Testis (tissue), 3 donors: Measurements from ENCODE around the gene ACVR2B. TPM values are rescaled to one million over a fixed set of nuclear protein-coding genes. Genes with fewer than 3 reads are reported as not detected.

Experiments
- DNase-seq: peaks from one replicate; pipeline ENCODE4 v3.0.0-alpha.2; 2019
- H3K27ac ChIP-seq, 2 donors: fragments of 200-600 bp; sonication (generic); one replicate each; pipeline ENCODE4 v1.5.1; 2019
- H3K27me3 ChIP-seq: fragments of 200-600 bp; sonication (generic); one replicate; pipeline ENCODE4 v1.5.1; 2019
- H3K36me3 ChIP-seq: fragments of 200-600 bp; sonication (generic); one replicate; pipeline ENCODE4 v1.5.1; 2017; ENCODE audit warnings: low read depth; ENCODE audit errors: missing control alignments
- H3K4me1 ChIP-seq: fragments of 200-600 bp; sonication (generic); one replicate; pipeline ENCODE4 v1.5.1; 2019
- H3K4me3 ChIP-seq, 2 donors: fragments of 200-600 bp; sonication (generic); one replicate each; pipeline ENCODE4 v1.5.1; 2017 to 2019
- H3K9me3 ChIP-seq: fragments of 200-600 bp; sonication (generic); one replicate; pipeline ENCODE4 v1.5.1; 2017
- POLR2A ChIP-seq: fragments of 450-650 bp; IDR thresholded peaks from one replicate; pipeline ENCODE4 v1.6.1; 2017; ENCODE audit warnings: antibody characterized with exemption, mild to moderate bottlenecking, moderate library complexity
- WGBS, 2 donors: methylation state at CpG; one replicate each; pipeline ENCODE4 v1.1.5; 2018; 5-methylcytosine and 5-hydroxymethylcytosine counted together
- intact Hi-C: fragments of 100-400 bp; cut with DNase I; formaldehyde crosslinking; loops from one replicate; pipeline ENCODE4 v1.15.1; 2023; ENCODE audit warnings: low total_unique reads
- polyA plus RNA-seq: library from polyadenylated mRNA; stranded (reverse); fragments of 350-450 nt; fragmentation: Illumina TruSeq; extraction: RNeasy Lipid Tissue Mini Kit (QIAGEN cat#74804); gene quantifications from one replicate; pipeline ENCODE4 v1.2.3, GENCODE V29; 2014; ENCODE audit warnings: low read depth, low replicate concordance; ENCODE audit not compliant: insufficient read depth
- total RNA-seq, 2 donors: library from RNA; depleted of rRNA; stranded (reverse); fragments of >200 nt; gene quantifications; one replicate each; pipeline ENCODE4 v1.2.3, GENCODE V29; 2016
- TF ChIP-seq, protein P1 (sequence below), 3 experiments: fragments of 450-650 bp in 2 of 3; fragments of 200-600 bp in 1 of 3; sonication (generic) in 1 of 3; IDR thresholded peaks; one replicate each; pipeline ENCODE4 v1.5.1; 2016 to 2019; ENCODE audit warnings: antibody characterized with exemption in 3 of 3, mild to moderate bottlenecking in 2 of 3, moderate library complexity in 1 of 3

The ACVR2B gene
- total and polyA plus RNA-seq, 3 donors from 2014 or later, result 7.3 to 24.2 (median 22.9) TPM

DNA sequence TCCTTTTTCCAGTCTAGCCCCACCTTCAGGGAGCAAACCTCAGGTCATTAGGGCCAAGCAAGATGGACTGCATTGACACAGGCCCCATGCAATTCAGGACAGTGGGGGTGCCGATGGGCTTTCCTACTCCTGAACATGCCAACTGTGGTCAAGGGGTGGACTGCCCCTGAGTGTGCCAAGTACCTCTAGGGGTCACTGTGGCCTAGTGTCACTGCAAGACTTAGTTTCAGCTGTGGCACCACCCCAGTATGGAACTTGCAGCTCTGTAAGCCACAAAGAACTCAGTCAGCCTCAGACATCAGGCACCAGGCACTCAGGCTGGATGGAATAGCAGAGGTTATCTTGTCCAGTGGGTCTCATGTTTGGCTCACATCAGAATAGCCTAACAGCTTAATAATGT, 74.8 kb downstream of the ACVR2B start:
- TF ChIP-seq, protein P1, sequence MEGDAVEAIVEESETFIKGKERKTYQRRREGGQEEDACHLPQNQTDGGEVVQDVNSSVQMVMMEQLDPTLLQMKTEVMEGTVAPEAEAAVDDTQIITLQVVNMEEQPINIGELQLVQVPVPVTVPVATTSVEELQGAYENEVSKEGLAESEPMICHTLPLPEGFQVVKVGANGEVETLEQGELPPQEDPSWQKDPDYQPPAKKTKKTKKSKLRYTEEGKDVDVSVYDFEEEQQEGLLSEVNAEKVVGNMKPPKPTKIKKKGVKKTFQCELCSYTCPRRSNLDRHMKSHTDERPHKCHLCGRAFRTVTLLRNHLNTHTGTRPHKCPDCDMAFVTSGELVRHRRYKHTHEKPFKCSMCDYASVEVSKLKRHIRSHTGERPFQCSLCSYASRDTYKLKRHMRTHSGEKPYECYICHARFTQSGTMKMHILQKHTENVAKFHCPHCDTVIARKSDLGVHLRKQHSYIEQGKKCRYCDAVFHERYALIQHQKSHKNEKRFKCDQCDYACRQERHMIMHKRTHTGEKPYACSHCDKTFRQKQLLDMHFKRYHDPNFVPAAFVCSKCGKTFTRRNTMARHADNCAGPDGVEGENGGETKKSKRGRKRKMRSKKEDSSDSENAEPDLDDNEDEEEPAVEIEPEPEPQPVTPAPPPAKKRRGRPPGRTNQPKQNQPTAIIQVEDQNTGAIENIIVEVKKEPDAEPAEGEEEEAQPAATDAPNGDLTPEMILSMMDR (IDR thresholded peaks at IDR 0.05), result no peak
- no peak for TF ChIP-seq POLR2A
- WGBS, 2 donors, result 82% methylated on average over 1 of the region's 1 CpG; no CpG with 5 or more reads in 1 of the 2 donors

DNA sequence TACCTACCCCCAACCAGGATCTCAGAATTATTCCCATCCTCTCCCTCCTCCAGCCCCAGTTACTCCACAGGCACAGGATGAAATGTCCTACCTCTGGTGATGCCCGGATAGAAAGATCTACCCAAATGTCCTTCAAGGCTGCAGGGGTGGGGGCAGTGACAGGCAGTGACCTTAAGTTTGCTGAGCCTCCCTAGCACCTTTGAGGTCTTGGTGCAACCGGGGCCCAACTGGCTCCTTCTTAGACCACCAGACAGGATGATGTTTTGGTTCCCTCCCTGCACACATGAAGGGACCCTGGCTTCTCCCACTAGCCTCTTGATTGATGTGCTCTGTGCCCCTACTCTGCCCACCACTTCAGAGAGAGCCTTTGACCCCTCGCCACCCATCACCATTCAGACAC, 78.8 kb downstream of the ACVR2B start:
- TF ChIP-seq POLR2A, result no peak
- TF ChIP-seq, protein P1 (IDR thresholded peaks at IDR 0.05), result no peak
- no peak overlapping the region for H3K4me3 ChIP-seq
- no peaks in the 10 kb centered on the region for H3K36me3 ChIP-seq
- no peak overlapping the region for H3K27ac ChIP-seq
- H3K9me3 ChIP-seq, result no peaks in the 10 kb centered on the region
- intact Hi-C loops, result no loop called here
- WGBS, 2 donors, result 68 to 89% methylated on average over 3 of the region's 3 CpGs
- DNase-seq, result no peak
- H3K27me3 ChIP-seq, result no peaks in the 10 kb centered on the region
- H3K4me1 ChIP-seq, result no peaks in the 10 kb centered on the region

More for the DNA sequence above, 74.8 kb downstream of the ACVR2B start:
- H3K27ac ChIP-seq, result no peak overlapping the region
- intact Hi-C loops, result loop anchor here (10.0 kb wide), 1 partner anchor 126 kb away; no protein-coding TSS in a partner anchor
- no peak overlapping the region for H3K4me3 ChIP-seq
- DNase-seq, result no peak
- H3K9me3 ChIP-seq, result no peaks in the 10 kb centered on the region
- no peaks in the 10 kb centered on the region for H3K4me1 ChIP-seq
- no peaks in the 10 kb centered on the region for H3K36me3 ChIP-seq
- H3K27me3 ChIP-seq, result no peaks in the 10 kb centered on the region

DNA sequence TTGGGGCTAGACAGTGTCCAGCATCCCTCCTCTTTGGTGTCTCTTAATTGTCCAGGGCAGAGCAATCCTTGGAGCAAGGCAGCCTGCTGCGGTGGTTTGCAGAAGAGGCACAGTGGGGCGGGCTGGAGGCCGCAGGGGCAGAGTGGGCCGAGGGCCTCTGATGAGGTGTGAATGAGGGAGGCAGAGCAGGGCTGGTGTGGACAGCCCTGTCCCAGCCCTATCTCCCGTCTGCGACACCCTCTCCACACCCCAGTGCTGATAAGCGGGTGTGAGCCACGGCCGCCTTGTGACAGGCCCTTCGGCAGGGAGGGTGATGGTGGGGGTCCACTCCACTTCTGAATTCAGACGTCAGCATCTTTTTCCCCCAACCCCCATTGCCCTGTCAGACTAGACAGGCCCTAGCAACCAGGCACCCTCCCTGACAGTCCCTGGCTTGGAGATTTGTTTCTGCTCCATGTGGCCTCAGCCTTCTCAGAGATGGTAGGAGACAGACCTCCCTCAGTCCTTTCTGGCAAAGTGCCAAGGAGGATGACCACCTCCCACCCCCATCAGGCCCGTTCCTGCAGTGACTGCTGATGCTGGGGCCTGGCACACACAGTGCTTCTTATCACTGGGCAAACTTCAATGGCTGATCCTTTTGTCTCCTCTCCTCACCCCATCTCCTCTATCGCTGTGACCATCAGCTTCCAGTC, 79.7 kb downstream of the ACVR2B start:
- intact Hi-C loops, result no loop called here
- WGBS, 2 donors, result 74 to 83% methylated on average over 6 to 13 of the region's 13 CpGs
- Histone ChIP-seq H3K4me3 (no peak overlapping the region), H3K9me3 (no peaks in the 10 kb centered on the region), H3K36me3 (no peaks in the 10 kb centered on the region), H3K27ac (no peak overlapping the region), H3K27me3 (no peaks in the 10 kb centered on the region), H3K4me1 (no peaks in the 10 kb centered on the region)
- DNase-seq, result no peak
- TF ChIP-seq POLR2A, result no peak
- TF ChIP-seq, protein P1 (IDR thresholded peaks at IDR 0.05), result no peak

DNA sequence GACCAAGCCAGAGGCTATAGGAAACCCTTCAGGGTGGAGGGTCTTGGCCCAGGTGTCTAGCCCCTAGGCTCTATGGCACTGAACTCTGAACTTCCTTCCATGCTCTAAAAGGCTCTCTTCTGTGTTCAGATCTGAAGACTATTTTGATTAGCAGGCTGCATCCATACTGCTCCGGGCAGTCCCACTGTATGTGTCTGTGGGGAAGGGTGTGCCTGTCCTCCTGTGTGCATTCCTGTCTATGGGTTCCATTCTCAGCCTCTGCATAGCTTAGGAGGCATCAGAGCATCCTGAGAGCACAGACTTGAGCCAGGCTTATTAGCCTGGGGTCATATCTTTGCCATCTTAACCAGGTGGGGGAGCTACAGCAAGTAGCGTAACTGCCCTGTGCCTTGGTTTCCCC, 80.5 kb downstream of the ACVR2B start:
- WGBS, 2 donors, result 96 to 100% methylated on average over 2 of the region's 2 CpGs
- Histone ChIP-seq H3K27ac (no peak overlapping the region), H3K9me3 (no peaks in the 10 kb centered on the region), H3K4me1 (peaks cover 4% of the 10 kb centered on the region), H3K27me3 (no peaks in the 10 kb centered on the region), H3K36me3 (no peaks in the 10 kb centered on the region), H3K4me3 (no peak overlapping the region)
- no peak for TF ChIP-seq POLR2A
- TF ChIP-seq, protein P1 (IDR thresholded peaks at IDR 0.05), result no peak
- intact Hi-C loops, result no loop called here
- DNase-seq, result no peak

DNA sequence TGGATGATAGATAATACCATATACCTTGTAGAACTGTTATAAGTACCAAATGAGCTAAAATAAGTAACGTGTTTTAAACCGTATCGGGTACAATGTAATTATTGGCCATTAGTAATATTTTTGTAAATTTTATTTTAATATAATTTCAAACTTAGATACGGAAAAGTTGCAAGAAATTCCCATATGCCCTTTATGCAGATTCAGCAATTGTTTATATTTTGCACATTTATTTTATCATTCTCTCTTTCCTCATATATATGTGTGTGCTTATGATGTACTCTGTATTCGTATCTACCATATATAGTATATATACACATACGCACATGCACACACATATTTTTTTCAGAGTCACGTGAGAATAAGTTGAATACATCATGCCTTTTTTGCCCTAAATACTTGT, 80.9 kb downstream of the ACVR2B start:
- 91 to 96% methylated on average over 7 of the region's 7 CpGs for WGBS, 2 donors
- no peak for DNase-seq
- Histone ChIP-seq H3K27ac (no peak overlapping the region), H3K4me3 (no peak overlapping the region), H3K36me3 (no peaks in the 10 kb centered on the region), H3K9me3 (no peaks in the 10 kb centered on the region), H3K27me3 (no peaks in the 10 kb centered on the region), H3K4me1 (peaks cover 4% of the 10 kb centered on the region)
- no peak for TF ChIP-seq POLR2A
- TF ChIP-seq, protein P1 (IDR thresholded peaks at IDR 0.05), result no peak
- intact Hi-C loops, result no loop called here
